NCI-H1105 (cell line): ENCODE data around the gene TLR8.
"Not testable (repeated sequence)": the region's sequence is repeated elsewhere in the genome, so short reads cannot be mapped to it uniquely, and the experiment has no call there.

ENCODE experiments used
- DNase-seq: peaks from one replicate; lab custom pipeline; 2025; lab: John Stamatoyannopoulos, UW

Gene TLR8

DNA sequence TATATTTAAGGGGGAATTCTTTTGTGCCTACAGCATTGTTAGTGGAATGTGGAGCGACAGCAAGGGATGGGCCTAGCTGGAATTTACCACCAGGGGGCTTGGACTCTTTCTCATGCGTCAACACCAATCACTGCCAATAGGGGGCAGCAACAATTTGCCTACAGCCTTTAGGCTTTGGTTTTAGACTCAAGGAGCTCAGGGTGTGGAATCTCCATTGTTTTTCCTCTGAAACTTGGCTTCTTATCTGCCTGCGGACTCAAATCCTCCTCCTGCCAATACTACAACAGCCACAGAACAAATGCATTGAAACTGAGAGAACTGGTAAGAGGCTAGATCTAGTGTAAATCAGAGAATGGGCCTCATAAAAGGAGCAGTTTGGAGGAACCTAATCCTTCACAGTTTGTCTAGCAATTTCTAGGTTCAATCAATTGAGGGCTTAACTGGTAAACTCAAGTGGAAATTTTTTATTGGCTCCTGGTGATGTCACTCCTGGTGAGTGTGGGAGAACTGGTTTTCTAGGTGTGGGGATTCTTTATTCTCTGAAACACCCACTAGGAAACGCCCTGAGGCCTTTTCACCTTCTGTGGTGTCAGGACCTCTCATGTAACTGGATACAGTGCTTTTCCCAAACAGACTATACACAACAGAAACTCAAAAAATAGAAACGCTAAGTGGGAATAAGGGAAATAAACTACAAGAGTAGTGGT, 40.6 kb downstream of the TLR8 start:
- peak; percentile 15 for DNase-seq

DNA sequence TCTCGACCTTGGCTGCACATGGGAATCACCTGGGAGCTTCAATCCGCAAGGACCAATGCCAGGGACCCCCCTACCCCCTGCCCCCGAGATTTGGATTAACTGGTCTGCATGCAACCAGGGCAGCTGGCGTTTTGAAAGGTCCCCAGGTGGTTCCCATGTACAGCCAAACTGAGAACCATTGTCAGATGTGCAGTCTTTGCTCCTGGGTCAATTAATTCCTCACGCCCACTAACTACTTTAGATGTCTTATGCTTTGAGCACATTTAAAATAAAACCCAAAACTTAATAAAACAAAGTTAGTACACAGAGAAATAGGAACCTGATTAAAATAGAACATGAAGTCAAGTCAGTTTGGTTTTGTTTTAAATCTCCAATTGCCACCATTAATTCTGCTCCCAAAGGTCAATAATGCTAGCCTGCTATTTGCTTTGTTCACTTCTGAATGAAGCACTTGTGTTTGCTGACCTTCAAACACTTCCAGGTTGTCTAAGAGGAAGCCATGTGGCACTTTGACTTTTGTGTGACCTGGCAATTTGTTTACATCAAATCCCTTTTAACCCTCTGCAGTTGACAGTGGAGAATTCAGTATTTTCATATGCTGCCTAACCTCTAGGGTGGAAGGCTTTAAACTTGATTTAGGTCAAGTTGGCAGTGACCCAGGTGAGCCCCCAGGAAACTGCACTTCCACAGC, 41.3 kb downstream of the TLR8 start:
- no peak for DNase-seq

DNA sequence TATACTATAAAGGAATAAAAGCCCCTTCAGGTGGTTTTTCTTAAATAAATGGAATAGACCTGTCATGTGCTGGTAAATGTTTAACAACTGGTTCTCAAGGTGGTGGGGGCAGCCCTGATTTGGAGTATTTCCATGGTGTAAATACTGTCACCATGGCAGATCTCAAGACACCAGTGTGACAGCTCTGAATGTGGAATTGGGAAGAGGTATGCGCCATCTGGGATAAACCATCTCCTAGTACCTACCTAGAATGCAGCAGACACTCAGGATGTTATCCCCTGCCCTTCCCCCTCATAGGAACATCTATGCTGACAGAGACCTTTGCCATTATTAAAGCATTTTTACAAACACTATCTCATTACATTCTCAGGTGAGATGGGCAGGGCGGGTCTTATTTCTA, 42.1 kb downstream of the TLR8 start:
- DNase-seq: no peak

- no peak for DNase-seq
Measured at GRCh38 chrX:12949205-12949926, 42.9 kb downstream of the TLR8 start.

DNA sequence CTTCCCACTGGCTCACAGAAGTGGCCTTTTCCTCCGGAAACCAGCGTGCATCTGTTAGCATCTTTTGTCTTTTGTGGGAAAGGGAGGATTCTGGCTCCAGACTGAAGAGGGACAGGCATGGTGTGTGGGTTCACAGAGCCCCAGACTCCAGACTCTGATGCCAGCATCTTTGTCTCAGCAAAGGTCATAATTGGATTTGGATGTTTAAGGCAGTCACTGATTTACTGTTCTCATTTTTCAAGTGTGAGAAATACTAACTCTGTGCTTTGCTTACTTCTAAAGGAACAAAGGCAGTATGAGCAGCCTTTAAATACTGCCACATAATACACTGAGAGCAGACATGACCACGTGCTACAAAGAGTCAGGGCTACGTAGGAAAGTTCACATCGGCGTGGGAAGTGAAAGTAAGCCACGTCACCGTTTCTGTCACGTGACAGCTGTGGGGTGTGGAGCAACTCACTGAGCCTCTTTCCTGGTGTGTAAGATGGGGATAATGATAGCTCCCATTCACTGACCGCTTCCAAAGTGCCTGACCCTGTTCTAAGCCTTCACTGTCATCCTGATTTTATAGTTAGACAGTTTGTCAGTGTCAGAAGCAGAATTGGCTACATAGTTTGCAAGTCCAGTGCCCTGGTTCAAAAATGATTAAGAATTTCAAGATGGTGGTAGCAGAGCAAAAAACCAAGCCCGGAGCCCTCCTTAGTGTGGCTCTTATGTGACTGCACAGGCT, 43.7 kb downstream of the TLR8 start:
- DNase-seq: no peak

- DNase-seq: no peak
Measured at GRCh38 chrX:12950851-12951594, 44.6 kb downstream of the TLR8 start.

DNA sequence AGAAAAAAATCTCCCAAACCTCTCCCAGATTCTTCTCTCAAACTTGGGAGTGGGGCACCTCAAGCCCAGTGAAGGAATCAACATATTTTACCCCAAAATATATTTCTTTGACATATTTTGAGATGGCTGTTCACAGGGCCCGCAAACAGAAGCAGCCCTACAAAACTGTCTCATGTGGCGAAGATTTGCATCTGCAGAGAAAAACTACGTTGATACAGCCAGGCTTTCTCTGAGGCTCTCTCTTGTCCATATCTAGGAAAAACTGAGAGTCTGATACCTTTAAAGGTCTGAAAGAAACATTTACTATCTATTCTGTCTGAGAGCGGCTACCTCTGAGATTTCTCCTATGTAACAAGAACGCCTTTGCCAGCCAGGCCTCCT, 45.2 kb downstream of the TLR8 start:
- DNase-seq: no peak

GRCh38 chrX:12953420-12953819, 47.0 kb downstream of the TLR8 start:
- DNase-seq: no peak

DNA sequence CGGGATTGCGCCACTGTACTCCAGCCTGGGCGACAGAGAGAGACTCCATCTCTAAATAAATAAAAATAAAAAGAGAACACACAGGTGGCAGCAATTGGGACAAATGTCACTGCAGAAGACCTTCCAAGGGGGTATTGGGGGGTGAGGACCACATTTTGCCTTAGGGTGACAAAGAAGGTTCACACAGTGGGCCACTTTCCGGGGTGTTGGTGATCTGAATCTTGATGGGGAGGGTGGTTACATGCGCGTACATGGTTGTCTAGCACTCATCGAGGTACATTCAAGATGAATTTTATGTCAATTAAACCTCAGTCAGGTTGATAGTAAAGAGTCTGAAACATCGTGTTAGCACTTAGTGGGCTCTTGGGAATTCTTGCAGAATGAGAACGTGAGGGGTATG, 48.0 kb downstream of the TLR8 start:
- DNase-seq: no peak

DNA sequence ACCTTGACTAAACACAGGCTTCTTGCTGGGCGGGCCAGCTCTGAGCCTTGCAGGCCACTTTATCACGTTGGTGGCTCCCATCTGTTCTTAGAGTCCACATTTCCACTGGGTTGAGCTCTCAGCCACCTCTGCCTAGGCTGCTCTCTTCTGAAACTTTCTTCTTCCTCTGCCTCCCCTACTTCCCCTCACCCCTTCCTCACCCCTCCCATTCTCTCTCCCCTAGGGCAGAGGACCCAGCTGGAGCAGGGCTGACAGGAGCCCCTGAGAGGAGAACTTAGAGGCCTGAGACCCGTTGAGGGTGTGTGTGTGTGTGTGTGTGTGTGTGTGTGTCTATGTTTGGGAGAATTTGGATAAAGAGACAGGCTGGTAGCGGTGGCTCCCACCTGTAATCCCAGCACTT, 48.6 kb downstream of the TLR8 start:
- no peak for DNase-seq

DNA sequence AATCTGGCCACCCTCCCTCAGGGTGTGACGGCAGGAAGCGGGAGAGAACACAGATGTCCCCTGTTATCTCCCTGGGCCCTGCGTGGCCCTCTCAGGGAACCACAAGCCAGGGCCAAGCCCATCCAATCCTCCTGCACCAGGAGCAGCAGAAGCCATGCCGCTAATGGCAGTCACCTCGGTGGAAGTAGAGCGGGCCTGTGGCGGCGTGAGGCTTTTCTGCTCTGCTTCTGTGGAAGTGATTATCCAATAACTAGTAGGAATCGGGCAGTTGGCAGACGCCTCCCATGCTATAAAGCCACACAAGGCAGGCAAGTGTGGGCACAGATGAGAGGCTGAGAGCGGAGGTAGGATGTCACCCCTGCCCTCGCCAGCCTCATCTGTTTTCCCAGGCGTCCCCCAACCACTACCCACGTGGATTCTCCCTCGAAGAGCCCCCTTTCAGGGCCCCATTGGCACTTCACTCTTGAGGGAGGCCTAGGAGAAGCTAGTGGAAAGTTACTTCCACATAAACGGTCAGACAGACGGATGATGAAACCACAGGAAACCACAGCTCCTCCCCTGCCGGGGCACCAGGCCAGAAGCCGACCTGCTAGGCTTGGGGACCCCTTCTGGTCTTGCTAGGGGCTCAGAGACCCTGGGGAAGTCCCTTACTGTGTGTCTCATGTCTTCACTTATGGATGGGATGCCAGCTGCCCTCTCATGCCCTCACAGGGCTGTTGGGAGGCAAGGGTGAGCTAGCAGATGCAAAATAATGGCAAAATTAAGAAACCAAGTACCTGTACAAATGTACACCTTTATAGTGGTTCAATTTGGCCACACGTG, 49.7 kb downstream of the TLR8 start:
- DNase-seq: no peak

DNA sequence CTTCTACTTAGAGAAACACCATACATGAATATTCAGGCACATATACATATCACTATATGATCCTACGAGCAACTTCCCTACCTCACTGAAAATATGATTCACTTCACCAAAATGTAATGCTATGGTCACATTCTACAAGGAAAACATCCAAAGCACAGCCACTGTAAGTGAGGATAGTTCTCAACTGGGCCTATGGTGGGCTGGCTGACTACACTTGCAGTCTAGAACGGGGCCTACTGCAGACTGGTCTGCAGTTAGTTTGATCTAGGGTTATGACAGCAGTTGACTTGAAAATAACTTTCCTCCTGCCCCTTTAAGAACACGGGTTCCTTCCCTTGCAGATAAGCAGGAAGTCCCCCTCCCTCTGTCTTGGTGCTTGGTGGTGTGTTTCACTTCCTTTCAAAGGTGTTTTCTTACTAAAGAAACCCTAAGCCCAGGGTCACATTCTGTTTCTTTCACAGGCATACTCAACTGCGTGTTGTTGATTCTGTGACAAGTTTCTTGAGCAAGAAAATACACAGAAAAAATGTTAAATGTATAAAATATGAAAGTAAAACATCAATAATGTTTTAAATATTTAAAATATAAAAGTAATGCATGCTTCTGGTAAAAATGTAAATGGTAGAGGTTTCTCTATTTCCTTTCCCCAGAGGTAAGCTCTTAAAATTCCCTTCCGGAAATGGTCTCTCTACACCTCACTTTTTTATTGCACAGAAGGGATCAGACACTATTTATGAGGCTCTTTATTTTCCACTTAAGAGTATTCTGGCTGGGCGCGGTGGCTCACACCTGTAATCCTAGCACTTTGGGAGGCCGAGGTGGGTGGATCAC, 50.5 kb downstream of the TLR8 start:
- no peak for DNase-seq

DNA sequence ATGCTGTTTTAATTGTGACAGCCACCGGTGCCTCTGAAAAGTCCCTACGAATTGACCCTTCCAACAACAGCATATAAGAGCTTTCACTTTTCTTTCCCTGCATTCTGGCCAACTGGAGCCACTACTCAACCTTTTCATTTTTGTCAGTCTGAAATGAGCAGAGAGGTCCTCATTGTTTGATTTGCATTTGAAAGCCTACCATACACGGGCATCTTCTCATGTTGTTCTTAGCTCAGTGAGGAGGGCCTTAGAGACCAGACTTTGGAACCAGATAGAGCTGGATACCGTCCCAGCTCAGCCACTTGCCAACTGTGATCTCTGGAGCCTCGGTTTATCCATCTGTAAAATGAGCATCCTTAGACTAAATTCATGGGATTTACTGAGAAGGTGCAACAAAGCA, 51.6 kb downstream of the TLR8 start:
- no peak for DNase-seq

- DNase-seq: no peak
Measured at GRCh38 chrX:12958461-12958860, 52.0 kb downstream of the TLR8 start.

GRCh38 chrX:12961196-12961718, 54.8 kb downstream of the TLR8 start:
- no peak for DNase-seq

DNA sequence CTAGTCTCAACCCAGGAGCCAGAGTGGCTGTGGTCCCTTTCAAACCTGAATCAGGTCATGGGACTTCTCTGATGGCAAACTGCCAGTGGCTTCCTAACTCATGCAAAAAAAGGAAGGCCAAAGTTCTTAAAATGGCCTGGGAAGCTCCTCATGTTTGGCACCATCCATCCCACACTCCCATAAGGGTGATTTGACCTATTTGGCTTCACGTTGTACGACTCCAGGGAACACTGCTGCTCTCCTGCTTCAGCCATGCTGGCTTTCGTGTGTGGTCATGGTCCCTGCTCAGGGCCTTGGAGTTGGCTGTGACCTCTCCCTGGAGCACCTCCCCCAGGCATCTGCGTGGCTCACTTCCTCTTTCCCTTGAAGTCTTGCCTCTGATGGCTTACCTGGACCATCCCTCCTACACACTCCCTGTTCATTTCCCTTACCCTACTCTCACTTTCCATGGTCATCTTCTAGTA, 55.7 kb downstream of the TLR8 start:
- no peak for DNase-seq

DNA sequence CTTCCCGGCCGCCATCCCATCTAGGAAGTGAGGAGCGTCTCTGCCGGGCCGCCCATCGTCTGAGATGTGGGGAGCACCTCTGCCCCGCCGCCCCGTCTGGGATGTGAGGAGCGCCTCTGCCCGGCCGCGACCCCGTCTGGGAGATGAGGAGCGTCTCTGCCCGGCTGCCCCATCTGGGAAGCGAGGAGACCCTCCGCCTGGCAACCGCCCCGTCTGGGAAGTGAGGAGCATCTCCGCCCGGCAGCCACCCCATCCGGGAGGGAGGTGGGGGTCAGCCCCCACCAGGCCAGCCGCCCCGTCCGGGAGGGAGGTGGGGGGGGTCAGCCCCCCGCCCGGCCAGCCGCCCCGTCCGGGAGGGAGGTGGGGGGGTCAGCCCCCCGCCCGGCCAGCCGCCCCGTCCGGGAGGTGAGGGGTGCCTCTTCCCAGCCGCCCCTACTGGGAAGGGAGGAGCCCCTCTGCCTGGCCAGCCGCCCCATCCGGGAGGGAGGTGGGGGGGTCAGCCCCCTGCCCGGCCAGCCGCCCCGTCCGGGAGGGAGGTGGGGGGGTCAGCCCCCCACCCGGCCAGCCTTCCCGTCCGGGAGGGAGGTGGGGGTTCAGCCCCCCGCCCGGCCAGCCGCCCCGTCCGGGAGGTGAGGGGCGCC, 56.9 kb downstream of the TLR8 start:
- DNase-seq: not testable (repeated sequence)

DNA sequence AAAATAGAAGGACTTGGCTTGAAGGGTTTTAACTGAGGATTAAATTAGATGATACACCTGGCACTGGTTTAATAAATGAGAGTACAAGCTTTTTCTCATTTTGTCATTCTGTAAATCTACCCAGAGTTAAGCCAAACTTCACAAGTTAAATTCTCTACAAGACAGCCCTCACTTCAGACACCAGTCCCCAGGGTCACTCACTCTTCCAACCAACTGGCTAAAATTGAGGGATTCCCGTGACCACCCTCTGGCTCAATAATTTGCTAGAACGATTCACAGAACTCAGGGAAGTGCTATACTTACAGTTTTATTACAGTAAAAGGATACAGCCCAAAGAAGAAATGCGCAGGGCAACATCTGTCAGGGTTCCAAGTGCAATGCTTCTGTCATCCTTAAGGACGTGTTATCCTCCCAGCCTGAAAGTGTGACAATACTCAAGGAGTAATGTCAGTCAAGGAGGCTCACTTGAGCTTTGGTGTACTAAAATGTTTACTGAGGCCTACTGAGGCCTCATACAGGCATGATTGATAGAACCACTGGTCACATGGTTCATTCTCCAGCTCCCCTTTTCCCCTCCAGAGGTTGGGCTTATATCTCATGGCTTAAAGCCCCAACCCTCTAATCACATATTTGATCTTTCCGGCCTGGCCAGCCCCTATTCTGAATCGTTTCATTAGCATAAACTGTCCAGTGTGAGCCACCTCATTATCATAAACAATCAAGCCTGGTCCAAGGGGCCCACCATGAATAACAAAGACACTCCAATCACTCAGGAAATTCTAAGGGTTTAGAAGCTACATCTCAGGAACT, 58.9 kb downstream of the TLR8 start:
- DNase-seq: no peak
